Astrocyte (in vitro differentiated cells and primary cell): Measurements from ENCODE around the gene NAB2.

Experiments
- EZH2 ChIP-seq: IDR thresholded peaks from 2 replicates; pipeline ENCODE4 v1.6.1; 2012; ENCODE audit warnings: mild to moderate bottlenecking, low read length, inconsistent platforms; ENCODE audit not compliant: insufficient read depth
- TF ChIP-seq, protein P1 (sequence below): IDR thresholded peaks from 2 replicates; pipeline ENCODE4 v1.5.1; 2011; ENCODE audit warnings: low read depth, mild to moderate bottlenecking, inconsistent platforms, low read length, moderate library complexity; ENCODE audit not compliant: insufficient read depth

DNA sequence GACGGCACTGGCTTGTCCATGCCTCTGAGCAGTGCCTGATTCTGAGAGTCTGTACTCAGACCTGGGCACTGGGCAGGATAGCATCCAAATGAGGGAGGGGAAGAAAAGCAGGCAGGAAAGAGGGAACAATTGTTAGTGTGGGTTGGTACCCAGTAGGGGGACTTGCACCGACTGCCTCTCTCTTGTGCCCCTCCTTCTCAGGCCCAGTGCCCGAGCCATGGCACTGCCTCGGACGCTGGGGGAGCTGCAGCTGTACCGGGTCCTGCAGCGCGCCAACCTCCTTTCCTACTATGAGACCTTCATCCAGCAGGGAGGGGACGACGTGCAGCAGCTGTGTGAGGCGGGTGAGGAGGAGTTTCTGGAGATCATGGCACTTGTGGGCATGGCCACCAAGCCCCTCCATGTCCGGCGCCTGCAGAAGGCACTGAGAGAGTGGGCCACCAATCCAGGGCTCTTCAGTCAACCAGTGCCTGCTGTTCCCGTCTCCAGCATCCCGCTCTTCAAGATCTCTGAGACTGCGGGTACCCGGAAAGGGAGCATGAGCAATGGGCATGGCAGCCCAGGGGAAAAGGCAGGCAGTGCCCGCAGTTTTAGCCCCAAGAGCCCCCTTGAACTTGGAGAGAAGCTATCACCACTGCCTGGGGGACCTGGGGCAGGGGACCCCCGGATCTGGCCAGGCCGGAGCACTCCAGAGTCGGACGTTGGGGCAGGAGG, 2.2 kb downstream of the NAB2 start:
- TF ChIP-seq EZH2 = no peak
- TF ChIP-seq, protein P1, sequence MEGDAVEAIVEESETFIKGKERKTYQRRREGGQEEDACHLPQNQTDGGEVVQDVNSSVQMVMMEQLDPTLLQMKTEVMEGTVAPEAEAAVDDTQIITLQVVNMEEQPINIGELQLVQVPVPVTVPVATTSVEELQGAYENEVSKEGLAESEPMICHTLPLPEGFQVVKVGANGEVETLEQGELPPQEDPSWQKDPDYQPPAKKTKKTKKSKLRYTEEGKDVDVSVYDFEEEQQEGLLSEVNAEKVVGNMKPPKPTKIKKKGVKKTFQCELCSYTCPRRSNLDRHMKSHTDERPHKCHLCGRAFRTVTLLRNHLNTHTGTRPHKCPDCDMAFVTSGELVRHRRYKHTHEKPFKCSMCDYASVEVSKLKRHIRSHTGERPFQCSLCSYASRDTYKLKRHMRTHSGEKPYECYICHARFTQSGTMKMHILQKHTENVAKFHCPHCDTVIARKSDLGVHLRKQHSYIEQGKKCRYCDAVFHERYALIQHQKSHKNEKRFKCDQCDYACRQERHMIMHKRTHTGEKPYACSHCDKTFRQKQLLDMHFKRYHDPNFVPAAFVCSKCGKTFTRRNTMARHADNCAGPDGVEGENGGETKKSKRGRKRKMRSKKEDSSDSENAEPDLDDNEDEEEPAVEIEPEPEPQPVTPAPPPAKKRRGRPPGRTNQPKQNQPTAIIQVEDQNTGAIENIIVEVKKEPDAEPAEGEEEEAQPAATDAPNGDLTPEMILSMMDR = no peak
